ENCODE results near the gene SH2D4B.

The SH2D4B gene

DNA sequence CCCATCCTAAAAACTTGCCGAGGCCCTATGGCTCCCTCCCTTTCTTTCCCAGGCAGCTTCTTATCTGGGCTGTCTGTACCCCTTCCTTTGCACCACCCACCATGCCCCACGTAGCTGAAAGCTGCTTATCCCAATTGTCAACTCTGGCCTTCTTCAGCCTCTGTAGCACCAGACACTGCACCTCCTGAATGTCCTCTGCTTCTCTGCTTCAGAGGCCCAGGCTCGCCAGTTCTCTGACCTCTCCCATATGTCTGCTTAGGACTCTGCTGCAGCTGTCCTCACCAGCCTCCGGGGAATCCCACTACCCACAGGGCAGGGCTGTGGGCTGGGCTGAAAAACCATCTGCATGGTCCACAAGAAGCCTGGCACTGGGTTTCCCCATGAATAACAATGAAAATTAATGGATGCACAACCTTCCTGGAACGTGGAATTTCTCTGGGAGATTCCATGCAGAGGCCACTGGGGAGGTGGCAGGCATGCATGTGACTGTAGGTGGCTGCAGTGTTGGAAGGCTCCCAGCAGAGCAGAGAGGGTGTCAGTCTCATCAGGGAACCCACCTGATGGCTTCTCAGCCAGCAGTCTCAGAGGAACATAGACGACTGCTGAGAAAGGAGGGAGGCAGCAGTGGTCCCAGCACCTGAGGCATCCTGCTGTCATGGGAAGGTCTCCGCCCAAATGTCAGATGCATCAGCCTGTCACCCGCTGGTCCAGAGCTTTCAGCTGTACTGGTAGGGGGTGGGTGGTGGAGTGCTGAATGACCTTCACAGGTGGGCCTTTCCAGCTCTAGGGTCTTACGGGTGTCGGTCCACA lies 16.8 kb upstream of the SH2D4B start:
- TF ChIP-seq, protein P1, sequence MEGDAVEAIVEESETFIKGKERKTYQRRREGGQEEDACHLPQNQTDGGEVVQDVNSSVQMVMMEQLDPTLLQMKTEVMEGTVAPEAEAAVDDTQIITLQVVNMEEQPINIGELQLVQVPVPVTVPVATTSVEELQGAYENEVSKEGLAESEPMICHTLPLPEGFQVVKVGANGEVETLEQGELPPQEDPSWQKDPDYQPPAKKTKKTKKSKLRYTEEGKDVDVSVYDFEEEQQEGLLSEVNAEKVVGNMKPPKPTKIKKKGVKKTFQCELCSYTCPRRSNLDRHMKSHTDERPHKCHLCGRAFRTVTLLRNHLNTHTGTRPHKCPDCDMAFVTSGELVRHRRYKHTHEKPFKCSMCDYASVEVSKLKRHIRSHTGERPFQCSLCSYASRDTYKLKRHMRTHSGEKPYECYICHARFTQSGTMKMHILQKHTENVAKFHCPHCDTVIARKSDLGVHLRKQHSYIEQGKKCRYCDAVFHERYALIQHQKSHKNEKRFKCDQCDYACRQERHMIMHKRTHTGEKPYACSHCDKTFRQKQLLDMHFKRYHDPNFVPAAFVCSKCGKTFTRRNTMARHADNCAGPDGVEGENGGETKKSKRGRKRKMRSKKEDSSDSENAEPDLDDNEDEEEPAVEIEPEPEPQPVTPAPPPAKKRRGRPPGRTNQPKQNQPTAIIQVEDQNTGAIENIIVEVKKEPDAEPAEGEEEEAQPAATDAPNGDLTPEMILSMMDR (IDR thresholded peaks at IDR 0.05): no peak

DNA sequence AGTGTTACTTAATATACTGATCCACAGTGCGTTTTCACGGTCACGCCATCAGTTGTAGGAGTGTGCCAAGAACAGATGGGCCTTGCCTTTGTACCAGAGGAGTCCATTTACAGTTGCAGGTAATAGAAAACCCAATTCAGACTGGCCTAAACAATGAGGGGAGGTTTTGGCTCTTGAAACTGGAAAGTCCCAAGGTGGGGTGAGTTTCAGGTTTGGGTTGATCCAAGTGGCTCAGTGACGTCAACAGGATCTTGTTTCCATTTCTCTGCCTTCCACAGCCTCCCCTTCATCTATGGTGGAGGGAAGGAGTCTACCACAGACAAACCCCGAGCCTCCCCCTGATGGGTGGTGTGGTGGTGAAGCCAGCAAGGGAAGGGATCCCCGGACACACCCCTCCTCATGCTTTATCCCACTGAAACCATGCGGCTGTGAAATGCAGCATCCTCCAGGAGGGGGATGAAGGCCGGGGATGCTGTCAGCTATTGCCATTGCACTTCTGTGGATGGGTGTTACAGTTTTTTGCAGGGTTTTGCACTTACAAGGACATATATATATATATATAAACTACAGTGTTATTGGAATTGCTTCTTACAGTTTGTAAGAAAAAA lies 14.8 kb upstream of the SH2D4B start:
- no peak for DNase-seq (ENCODE audit: low spot score)
- no peak overlapping the region for H3K27ac ChIP-seq
- TF ChIP-seq, protein P1 (IDR thresholded peaks at IDR 0.05): no peak

More for the DNA sequence above, 16.8 kb upstream of the SH2D4B start:
- Histone ChIP-seq H3K27ac (no peak overlapping the region), H3K4me3 (no peak overlapping the region)
- no peak for DNase-seq (ENCODE audit: low spot score)

DNA sequence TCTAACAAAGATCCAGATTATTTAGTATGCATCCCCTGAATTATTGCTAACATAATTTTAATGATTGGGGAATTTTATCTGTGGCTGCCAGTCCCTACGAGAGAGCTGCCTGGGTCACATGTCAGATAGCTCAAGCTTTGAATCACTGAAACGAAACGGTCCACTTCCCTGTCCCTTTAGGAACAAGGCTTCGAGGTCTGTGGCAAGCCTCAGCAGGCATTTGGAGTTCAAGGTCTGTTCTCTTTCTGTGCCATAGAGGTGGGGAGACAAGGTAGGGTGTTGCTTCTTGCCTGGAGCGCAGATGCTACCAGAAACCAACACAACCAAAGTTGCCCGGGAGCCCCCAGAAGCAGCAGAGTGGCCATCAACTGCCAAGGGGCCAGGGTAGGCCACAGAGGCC lies 13.9 kb upstream of the SH2D4B start:
- no peak for DNase-seq (ENCODE audit: low spot score)
- H3K27ac ChIP-seq: no peak overlapping the region
- H3K4me3 ChIP-seq: no peak overlapping the region
- TF ChIP-seq, protein P1 (IDR thresholded peaks at IDR 0.05): no peak

More for the DNA sequence above, 14.8 kb upstream of the SH2D4B start:
- no peak overlapping the region for H3K4me3 ChIP-seq

DNA sequence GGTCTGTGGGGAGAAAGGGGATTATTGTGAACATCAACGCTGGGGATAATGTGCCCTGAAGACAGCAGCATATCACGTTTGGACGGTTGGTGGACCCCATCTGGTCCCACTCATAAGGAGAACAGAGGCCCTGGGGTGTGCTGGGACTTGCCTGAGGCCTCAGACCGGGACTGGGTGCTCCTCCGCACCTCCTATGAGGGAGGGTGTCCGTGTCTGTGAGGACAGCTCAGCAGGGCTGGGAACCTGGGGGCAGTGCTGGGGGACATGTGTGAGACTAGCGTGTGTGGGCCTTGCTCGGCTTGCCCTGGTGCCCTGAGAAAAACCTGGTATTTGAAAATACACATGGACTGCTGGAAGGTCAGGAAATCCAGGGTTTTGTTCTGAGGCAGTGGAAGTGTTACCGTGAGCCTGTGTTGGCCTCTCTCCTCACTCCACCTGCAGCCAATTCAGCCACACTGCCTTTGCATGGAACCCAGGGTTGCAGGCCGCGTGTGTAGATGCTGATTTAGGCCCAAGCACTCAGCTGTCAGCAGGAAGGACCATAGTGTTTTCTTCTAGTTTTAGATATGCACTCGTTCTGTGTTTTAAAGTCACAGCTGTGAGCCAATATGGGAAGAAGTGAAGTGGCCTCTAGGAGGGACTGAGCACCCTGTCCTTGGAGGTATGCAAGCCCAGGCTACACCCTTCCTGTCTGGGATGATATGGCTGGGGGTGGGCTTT lies 13.4 kb upstream of the SH2D4B start:
- TF ChIP-seq, protein P1 (IDR thresholded peaks at IDR 0.05): no peak
- no peak overlapping the region for H3K4me3 ChIP-seq
- DNase-seq (ENCODE audit: low spot score): no peak
- H3K27ac ChIP-seq: no peak overlapping the region

DNA sequence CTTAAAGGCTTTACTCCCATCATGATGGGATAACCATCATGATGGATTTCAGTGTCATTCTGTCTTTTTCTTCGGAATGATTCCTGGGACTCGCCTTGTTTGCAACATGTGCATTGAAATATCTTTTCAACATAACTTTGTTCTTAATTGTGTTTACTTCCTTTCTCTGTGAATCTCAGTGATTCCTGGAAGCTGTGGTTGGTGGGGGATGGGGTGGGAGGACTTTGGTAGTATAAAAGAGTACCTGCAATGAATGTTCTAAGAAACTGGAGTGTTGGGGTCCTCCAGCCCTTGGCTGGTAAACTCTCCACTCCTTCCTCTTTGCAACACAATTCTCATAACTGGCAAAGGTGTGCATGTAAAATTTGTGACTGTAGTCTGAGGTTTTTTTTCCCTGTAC lies 11.5 kb upstream of the SH2D4B start:
- DNase-seq (ENCODE audit: low spot score): no peak
- Histone ChIP-seq H3K4me3 (no peak overlapping the region), H3K27ac (no peak overlapping the region)
- TF ChIP-seq, protein P1 (IDR thresholded peaks at IDR 0.05): no peak

DNA sequence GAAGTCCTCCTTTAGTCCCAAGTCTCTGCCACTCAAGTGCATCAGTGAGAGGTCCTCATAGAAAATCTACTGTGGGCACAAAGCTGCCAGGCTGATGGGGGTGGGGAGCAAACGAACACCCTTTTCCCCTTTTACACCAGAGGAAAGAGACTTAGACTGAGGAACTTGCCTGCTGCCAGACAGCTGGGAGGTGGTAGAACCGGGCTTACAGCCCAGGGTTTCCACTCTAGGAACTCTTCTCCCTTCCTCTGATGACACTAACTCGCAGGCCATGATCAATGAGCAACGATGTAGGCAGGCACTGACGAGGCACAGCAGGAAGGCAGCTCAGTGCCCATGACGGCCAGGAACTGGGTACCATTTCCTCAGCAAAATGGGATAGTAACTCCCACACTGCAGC lies 11.0 kb upstream of the SH2D4B start:
- H3K4me3 ChIP-seq: no peak overlapping the region
- H3K27ac ChIP-seq: no peak overlapping the region
- DNase-seq (ENCODE audit: low spot score): no peak
- TF ChIP-seq, protein P1 (IDR thresholded peaks at IDR 0.05): no peak

Measured in coronary artery (tissue), 2 donors.